Natural killer cell (primary cell): ENCODE measurements around the gene ITGB2. TPM values are rescaled to one million over a fixed set of nuclear protein-coding genes. Genes with fewer than 3 reads are reported as not detected.

Source experiments
- ATAC-seq, 3 donors: fragments of 150-1000 bp in 2 of 3; fragments of 200-7000 bp in 1 of 3; cut with Tn5 transposase; 1 replicate in 1 of 3; 2 replicates in 2 of 3; pipeline ENCODE4 v1.10.0; 2021; ENCODE audit warnings: mild to moderate bottlenecking in 2 of 3, moderate library complexity in 2 of 3
- DNase-seq, 2 donors: peaks; one replicate each; pipeline versions ENCODE4 v3.0.0 to v3.0.0-alpha.2; 2013 to 2021; ENCODE audit warnings: mixed read lengths in 1 of 2
- H3K27ac ChIP-seq: one replicate; pipeline ENCODE4 v1.5.1; 2013; ENCODE audit warnings: mild to moderate bottlenecking, low read length
- H3K27me3 ChIP-seq: one replicate; pipeline ENCODE4 v1.6.1; 2013; ENCODE audit warnings: low read length; ENCODE audit not compliant: control insufficient read depth, insufficient read depth
- H3K36me3 ChIP-seq: one replicate; pipeline ENCODE4 v1.6.1; 2013; ENCODE audit warnings: low read length; ENCODE audit not compliant: control insufficient read depth, insufficient read depth
- H3K4me1 ChIP-seq: one replicate; pipeline ENCODE4 v1.6.1; 2013; ENCODE audit warnings: low read length; ENCODE audit not compliant: control insufficient read depth, insufficient read depth
- H3K4me3 ChIP-seq: one replicate; pipeline ENCODE4 v1.5.1; 2013; ENCODE audit warnings: low read length
- H3K9me3 ChIP-seq: one replicate; pipeline ENCODE4 v1.6.1; 2013; ENCODE audit warnings: low read length; ENCODE audit not compliant: control insufficient read depth, insufficient read depth
- H3K27ac Mint-ChIP-seq, 2 donors: one replicate each; pipeline ENCODE4 v1.8.0; 2022; ENCODE audit warnings: mild to moderate bottlenecking in 2 of 2, mixed read lengths in 2 of 2, moderate library complexity in 1 of 2
- H3K27me3 Mint-ChIP-seq, 2 donors: one replicate each; pipeline ENCODE4 v1.8.0; 2022; ENCODE audit warnings: low read depth in 2 of 2, mixed read lengths in 2 of 2
- H3K36me3 Mint-ChIP-seq: one replicate; pipeline ENCODE4 v1.8.0; 2022; ENCODE audit warnings: mixed read lengths
- H3K4me1 Mint-ChIP-seq, 2 donors: one replicate each; pipeline ENCODE4 v1.8.0; 2022; ENCODE audit warnings: mixed read lengths in 2 of 2
- H3K4me3 Mint-ChIP-seq: one replicate; pipeline ENCODE4 v1.8.0; 2022; ENCODE audit warnings: mild to moderate bottlenecking, moderate library complexity, mixed read lengths
- H3K9me3 Mint-ChIP-seq, 2 donors: one replicate each; pipeline ENCODE4 v1.8.0; 2022; ENCODE audit warnings: mixed read lengths in 2 of 2
- WGBS: methylation state at CpG from one replicate; pipeline ENCODE4 v1.1.7; 2013; ENCODE audit warnings: missing lambda C conversion rate; ENCODE audit not compliant: insufficient coverage; 5-methylcytosine and 5-hydroxymethylcytosine counted together
- intact Hi-C: fragments of 100-400 bp; cut with micrococcal nuclease; formaldehyde crosslinking; loops from one replicate; pipeline ENCODE4 v1.14.2; 2022
- total RNA-seq, 4 donors: library from RNA; stranded (reverse); fragments of 120-200 nt in 1 of 4; gene quantifications; one replicate each; pipeline versions ENCODE4 v1.2.3 to v1.2.4, GENCODE V29; 2013 to 2022
- TF ChIP-seq, protein P1 (sequence below): fragments of 200-600 bp; IDR thresholded peaks from one replicate; pipeline ENCODE4 v1.8.0; 2022; ENCODE audit warnings: antibody characterized with exemption

The ITGB2 gene
- total RNA-seq, 3 donors from 2014 or later (not counting 1 experiment from before 2014, with no cell fraction given): 1,223 to 1,393 (median 1,250) TPM

DNA sequence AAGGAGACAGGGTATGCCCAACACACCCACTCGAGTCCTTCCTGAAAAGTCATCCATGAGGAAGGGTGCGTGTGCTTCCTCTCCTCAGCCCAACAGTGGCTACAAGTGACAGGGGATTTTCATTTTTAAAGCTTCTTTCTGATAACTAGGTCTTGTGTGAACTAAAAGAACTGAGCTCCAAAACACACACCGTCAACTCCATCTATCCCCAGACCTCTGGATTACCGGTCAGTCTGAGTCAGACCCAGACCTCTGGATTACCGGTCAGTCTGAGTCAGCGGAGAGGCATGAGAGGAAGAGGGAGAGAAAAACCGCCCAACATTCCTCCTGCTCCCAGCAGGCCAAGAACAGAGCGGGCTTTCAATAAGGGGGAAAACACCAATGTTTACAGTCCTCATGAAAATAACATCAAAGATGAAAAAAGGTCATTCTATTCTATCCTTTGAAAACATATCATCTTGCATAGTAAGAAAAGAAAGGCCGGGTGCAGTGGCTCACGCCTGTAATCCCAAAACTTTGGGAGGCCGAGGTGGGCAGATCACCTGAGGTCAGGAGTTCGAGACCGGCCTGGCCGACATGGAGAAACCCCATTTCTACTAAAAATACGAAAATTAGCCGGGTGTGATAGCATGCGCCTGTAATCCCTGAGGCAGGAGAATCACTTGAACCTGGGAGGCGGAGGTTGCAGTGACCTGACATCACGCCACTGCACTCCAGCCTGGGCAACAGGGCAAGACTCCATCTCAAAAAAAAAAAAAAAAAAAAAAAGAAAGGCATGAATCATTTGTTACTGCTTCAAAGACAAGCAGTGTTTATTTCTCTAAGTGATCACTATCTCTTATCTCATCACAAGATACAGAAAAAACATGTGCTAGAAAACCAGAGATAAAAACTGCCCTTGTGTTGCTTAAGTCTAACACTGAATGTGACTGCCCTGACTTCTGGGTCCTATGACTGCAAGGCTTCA lies 50.6 kb downstream of the ITGB2 start:
- Histone ChIP-seq H3K4me3 (no peak overlapping the region), H3K36me3 (peaks cover 4% of the 10 kb centered on the region), H3K27ac (no peak overlapping the region), H3K27me3 (no peaks in the 10 kb centered on the region), H3K9me3 (no peaks in the 10 kb centered on the region), H3K4me1 (peaks cover 74% of the 10 kb centered on the region)
- Mint-ChIP-seq H3K9me3 (no peaks in the 10 kb centered on the region), H3K27ac (peak overlapping the region; percentile 92 to 93), H3K4me3 (peak overlapping the region; percentile 60), H3K36me3 (no peaks in the 10 kb centered on the region), H3K4me1 (peaks cover 76 to 77% of the 10 kb centered on the region in 2 donors), H3K27me3 (no peaks in the 10 kb centered on the region)
- ATAC-seq (no peak), DNase-seq (peak in 1 of 2 donors; percentile 53)
- 90% methylated on average over 18 of the region's 19 CpGs for whole genome bisulfite sequencing
- intact Hi-C loops: no loop called here
- TF ChIP-seq, protein P1, sequence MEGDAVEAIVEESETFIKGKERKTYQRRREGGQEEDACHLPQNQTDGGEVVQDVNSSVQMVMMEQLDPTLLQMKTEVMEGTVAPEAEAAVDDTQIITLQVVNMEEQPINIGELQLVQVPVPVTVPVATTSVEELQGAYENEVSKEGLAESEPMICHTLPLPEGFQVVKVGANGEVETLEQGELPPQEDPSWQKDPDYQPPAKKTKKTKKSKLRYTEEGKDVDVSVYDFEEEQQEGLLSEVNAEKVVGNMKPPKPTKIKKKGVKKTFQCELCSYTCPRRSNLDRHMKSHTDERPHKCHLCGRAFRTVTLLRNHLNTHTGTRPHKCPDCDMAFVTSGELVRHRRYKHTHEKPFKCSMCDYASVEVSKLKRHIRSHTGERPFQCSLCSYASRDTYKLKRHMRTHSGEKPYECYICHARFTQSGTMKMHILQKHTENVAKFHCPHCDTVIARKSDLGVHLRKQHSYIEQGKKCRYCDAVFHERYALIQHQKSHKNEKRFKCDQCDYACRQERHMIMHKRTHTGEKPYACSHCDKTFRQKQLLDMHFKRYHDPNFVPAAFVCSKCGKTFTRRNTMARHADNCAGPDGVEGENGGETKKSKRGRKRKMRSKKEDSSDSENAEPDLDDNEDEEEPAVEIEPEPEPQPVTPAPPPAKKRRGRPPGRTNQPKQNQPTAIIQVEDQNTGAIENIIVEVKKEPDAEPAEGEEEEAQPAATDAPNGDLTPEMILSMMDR: no peak

DNA sequence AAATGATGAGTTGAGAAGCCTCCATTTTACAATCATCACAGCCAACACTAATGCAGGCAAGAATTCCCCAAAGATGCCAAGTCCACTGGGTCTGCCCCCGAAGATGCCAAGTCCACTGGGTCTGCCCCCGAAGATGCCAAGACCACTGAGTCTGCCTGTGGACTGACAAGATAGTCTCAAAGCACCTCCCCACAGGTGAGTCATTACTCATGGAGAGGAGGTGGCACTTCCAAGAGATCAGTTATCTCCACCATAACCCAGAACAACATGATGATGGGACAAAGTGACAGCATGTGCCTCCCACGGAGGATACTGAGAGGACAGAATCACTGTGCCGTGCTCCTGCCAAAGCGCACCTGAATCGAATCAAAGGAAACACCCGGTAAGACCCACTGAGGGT lies 52.0 kb downstream of the ITGB2 start:
- Mint-ChIP-seq H3K9me3 (no peaks in the 10 kb centered on the region), H3K4me1 (peaks cover 74% of the 10 kb centered on the region in 2 donors), H3K27ac (peak overlapping the region; percentile 81 to 85), H3K27me3 (no peaks in the 10 kb centered on the region), H3K36me3 (no peaks in the 10 kb centered on the region), H3K4me3 (peak overlapping the region; percentile 67)
- 77% methylated on average over 7 of the region's 7 CpGs for WGBS
- ATAC-seq (no peak), DNase-seq (no peak)
- TF ChIP-seq, protein P1: no peak
- intact Hi-C loops: no loop called here
- H3K36me3 ChIP-seq: peaks cover 12% of the 10 kb centered on the region
- H3K9me3 ChIP-seq: no peaks in the 10 kb centered on the region
- peaks cover 68% of the 10 kb centered on the region for H3K4me1 ChIP-seq
- H3K27me3 ChIP-seq: no peaks in the 10 kb centered on the region
- H3K4me3 ChIP-seq: no peak overlapping the region
- H3K27ac ChIP-seq: peak overlapping the region; percentile 37

DNA sequence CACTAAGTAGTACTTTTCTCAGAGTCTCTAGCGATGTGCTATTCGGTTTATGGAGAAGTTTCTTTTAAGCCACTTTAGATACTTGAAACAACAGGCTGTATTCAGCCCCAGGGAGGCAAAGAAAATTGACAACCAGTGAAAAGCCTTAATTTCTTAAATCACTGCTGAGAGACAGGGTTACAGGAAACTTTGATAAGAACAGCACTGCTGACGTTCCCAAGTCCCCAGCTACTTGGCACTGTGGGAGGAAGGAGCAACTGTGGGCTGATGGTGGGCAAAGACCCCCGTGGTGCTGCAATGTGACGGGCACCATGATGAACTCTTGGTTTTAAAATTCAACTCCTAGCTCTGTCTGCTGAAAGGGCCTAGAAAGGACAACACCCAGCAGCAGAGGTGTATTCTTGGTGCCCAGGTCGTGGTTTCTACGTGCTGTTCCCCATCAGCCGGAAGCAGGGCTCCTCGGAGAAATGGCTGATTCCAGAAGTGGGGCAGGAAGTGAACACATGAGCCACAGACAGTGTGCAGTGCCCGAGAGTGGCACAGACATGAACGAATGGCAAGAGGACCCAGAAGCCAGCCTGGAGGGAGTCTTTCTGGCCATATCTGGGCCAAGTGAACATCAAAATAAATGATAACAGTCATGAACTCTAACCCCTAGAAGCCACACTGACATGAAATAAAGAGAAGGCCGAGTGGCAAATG lies 52.5 kb downstream of the ITGB2 start:
- Histone ChIP-seq H3K4me3 (no peak overlapping the region), H3K9me3 (no peaks in the 10 kb centered on the region), H3K36me3 (peaks cover 16% of the 10 kb centered on the region), H3K27ac (peak overlapping the region; percentile 37), H3K4me1 (peaks cover 68% of the 10 kb centered on the region), H3K27me3 (no peaks in the 10 kb centered on the region)
- Mint-ChIP-seq H3K9me3 (no peaks in the 10 kb centered on the region), H3K4me1 (peaks cover 78 to 80% of the 10 kb centered on the region in 2 donors), H3K36me3 (no peaks in the 10 kb centered on the region), H3K27ac (peak overlapping the region; percentile 81 to 85), H3K4me3 (peak overlapping the region; percentile 67), H3K27me3 (no peaks in the 10 kb centered on the region)
- peak in 1 of 2 donors; percentile 79 for DNase-seq
- TF ChIP-seq, protein P1: no peak
- intact Hi-C loops: no loop called here
- peak; percentile 47 to 54 (median 54) for ATAC-seq
- WGBS: 42% methylated on average over 12 of the region's 12 CpGs
